Suprapubic skin (tissue), 4 donors: ENCODE results near the gene FAM151B.

Experiments used
- EP300 ChIP-seq: sonication (generic); formaldehyde crosslinking; IDR thresholded peaks from one replicate; pipeline ENCODE4 v1.6.1; 2017; ENCODE audit warnings: antibody characterized with exemption
- POLR2A ChIP-seq, 2 donors: fragments of 450-650 bp; IDR thresholded peaks; one replicate each; pipeline ENCODE4 v1.6.1; 2017; ENCODE audit warnings: antibody characterized with exemption in 2 of 2, mild to moderate bottlenecking in 2 of 2, moderate library complexity in 2 of 2
- POLR2AphosphoS5 ChIP-seq, 3 donors: sonication (generic); formaldehyde crosslinking; IDR thresholded peaks; one replicate each; pipeline ENCODE4 v1.6.1; 2017; ENCODE audit warnings: antibody characterized with exemption in 3 of 3
- TF ChIP-seq, protein P1 (sequence below), 2 donors: fragments of 200-600 bp in 1 of 2; fragments of 450-650 bp in 1 of 2; sonication (generic) in 1 of 2; IDR thresholded peaks; one replicate each; pipeline ENCODE4 v1.5.1; 2016 to 2019; ENCODE audit warnings: antibody characterized with exemption in 2 of 2, mild to moderate bottlenecking in 1 of 2, moderate library complexity in 1 of 2

DNA sequence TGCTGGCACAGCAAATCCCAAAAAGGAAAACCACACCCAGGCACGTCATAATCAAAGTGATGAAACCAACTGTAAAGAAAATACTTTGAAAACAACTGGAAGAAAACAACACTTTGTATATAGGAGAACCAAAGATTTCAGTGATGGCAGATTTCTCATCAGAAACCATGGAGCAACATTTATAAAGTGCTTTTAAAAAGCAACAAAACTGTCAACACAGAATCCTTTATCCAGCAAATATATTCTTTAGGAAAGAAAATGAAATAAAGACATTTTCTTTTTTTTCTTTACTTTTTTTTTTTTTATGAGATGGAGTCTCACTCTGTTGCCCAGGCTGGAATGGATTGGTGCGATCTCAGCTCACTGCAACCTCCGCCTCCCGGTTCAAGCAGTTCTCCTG, 5.3 kb upstream of the FAM151B start:
- TF ChIP-seq, protein P1, sequence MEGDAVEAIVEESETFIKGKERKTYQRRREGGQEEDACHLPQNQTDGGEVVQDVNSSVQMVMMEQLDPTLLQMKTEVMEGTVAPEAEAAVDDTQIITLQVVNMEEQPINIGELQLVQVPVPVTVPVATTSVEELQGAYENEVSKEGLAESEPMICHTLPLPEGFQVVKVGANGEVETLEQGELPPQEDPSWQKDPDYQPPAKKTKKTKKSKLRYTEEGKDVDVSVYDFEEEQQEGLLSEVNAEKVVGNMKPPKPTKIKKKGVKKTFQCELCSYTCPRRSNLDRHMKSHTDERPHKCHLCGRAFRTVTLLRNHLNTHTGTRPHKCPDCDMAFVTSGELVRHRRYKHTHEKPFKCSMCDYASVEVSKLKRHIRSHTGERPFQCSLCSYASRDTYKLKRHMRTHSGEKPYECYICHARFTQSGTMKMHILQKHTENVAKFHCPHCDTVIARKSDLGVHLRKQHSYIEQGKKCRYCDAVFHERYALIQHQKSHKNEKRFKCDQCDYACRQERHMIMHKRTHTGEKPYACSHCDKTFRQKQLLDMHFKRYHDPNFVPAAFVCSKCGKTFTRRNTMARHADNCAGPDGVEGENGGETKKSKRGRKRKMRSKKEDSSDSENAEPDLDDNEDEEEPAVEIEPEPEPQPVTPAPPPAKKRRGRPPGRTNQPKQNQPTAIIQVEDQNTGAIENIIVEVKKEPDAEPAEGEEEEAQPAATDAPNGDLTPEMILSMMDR (IDR thresholded peaks at IDR 0.05): no peak
- TF ChIP-seq POLR2A (IDR thresholded peaks at IDR 0.05) (no peak), EP300 (no peak), POLR2AphosphoS5 (IDR thresholded peaks at IDR 0.05) (no peak)
